Measurements from ENCODE around the gene EDEM1.
"Not testable (repeated sequence)": the region's sequence is repeated elsewhere in the genome, so short reads cannot be mapped to it uniquely, and the experiment has no call there.

EDEM1 gene

GRCh38 chr3:5181469-5182141 lies 5.9 kb upstream of the EDEM1 start:
- no peak for DNase-seq

GRCh38 chr3:5183714-5184113 lies 3.8 kb upstream of the EDEM1 start:
- DNase-seq: not testable (repeated sequence)

- DNase-seq: no peak
These were observed 3.0 kb upstream of the EDEM1 start for GRCh38 chr3:5184499-5184898.

GRCh38 chr3:5185093-5185673 lies 2.3 kb upstream of the EDEM1 start:
- DNase-seq: no peak

GRCh38 chr3:5186089-5186857 lies 1.2 kb upstream of the EDEM1 start:
- DNase-seq: no peak

GRCh38 chr3:5186858-5187155 lies 700 bp upstream of the EDEM1 start:
- no peak for DNase-seq

GRCh38 chr3:5187920-5188418 lies 462 bp downstream of the EDEM1 start:
- DNase-seq: peak in 1 of 2 experiments; percentile 30

- peak in 1 of 2 experiments; percentile 30 for DNase-seq
These were observed 1.1 kb downstream of the EDEM1 start for GRCh38 chr3:5188419-5189221.

- DNase-seq: no peak
These were observed 2.8 kb downstream of the EDEM1 start for GRCh38 chr3:5190147-5190791.

- no peak for DNase-seq
These were observed 4.2 kb downstream of the EDEM1 start for GRCh38 chr3:5191555-5192304.

- DNase-seq: no peak
These were observed 5.3 kb downstream of the EDEM1 start for GRCh38 chr3:5192571-5193365.

GRCh38 chr3:5194341-5194740 lies 6.8 kb downstream of the EDEM1 start:
- no peak for DNase-seq

- no peak for DNase-seq
These were observed 7.4 kb downstream of the EDEM1 start for GRCh38 chr3:5194801-5195509.

- no peak for DNase-seq
These were observed 8.1 kb downstream of the EDEM1 start for GRCh38 chr3:5195605-5196004.

- DNase-seq: no peak
These were observed 9.5 kb downstream of the EDEM1 start for GRCh38 chr3:5197022-5197421.

- DNase-seq: no peak
These were observed 10.2 kb downstream of the EDEM1 start for GRCh38 chr3:5197470-5198312.

GRCh38 chr3:5198313-5198677 lies 10.8 kb downstream of the EDEM1 start:
- no peak for DNase-seq

- DNase-seq: no peak
These were observed 11.7 kb downstream of the EDEM1 start for GRCh38 chr3:5198986-5199731.

GRCh38 chr3:5201536-5201935 lies 14.0 kb downstream of the EDEM1 start:
- no peak for DNase-seq

Data from NCI-H524 (cell line).